ENCODE data around the gene TACR1. TPM values are rescaled to one million over a fixed set of nuclear protein-coding genes. Genes with fewer than 3 reads are reported as not detected.

TACR1 gene
- total and polyA plus RNA-seq, 2 donors from 2014 or later, result 0.49 to 5.1 TPM

DNA sequence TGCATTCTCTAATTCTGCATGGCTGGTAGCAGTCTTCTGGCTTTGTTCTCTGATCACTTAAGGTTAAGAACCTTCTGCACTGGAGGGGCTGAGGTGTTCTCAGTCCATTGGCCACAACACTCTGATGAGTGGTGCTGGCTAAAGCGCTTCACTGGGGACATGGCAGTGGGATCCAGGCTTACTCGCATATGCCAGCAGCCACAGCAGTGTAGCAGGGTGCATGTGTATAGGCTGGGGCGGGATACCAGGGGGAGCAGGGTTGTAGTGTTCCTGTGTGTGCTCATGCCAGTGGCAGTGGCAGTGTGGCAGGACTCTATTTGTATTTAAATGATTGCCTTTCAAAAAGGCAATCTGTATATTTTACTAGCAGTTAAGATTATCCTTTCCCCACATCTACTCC is 11.1 kb upstream of the TACR1 start:
- H3K27ac ChIP-seq (ENCODE audit: low read depth in 2 of 2, low read length in 2 of 2), result no peak overlapping the region

DNA sequence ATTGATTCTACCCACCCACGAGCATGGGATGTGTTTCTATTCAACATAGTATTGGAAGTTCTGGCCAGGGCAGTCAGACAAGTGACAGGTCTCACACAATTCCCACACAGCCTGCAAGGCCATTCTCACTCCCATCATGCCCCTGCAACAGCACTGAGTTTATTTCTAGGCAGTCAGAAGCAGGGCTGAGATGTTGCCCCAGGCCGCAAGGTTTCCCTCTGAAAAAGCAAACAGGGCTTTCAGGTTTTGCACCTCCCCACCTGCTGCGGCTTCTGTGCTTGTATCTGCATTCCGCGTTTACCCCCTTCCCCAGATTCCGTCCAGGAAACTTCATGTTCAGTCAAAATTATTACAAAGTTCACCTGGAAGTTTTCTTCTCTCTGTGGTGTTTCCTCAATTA is 9.4 kb upstream of the TACR1 start:
- H3K9me3 ChIP-seq (ENCODE audit: control insufficient read depth in 2 of 3, insufficient read depth in 1 of 3, low read length in 3 of 3), result no peaks in the 10 kb centered on the region

More for the DNA sequence above, 11.1 kb upstream of the TACR1 start:
- intact Hi-C loops (cut with DNase I), result no loop called here
- Histone ChIP-seq H3K36me3 (ENCODE audit: control insufficient read depth in 2 of 3, insufficient read depth in 3 of 3, low read length in 3 of 3) (no peaks in the 10 kb centered on the region), H3K9ac (ENCODE audit: low read length in 3 of 3) (no peak overlapping the region), H3K4me3 (ENCODE audit: low read length in 3 of 3) (no peak overlapping the region), H3K4me1 (ENCODE audit: control insufficient read depth in 2 of 3, insufficient read depth in 2 of 3, low read depth in 1 of 3, low read length in 3 of 3) (no peaks in the 10 kb centered on the region), H3K27me3 (ENCODE audit: control insufficient read depth, insufficient read depth, low read length) (no peaks in the 10 kb centered on the region), H3K9me3 (ENCODE audit: control insufficient read depth in 2 of 3, insufficient read depth in 1 of 3, low read length in 3 of 3) (no peaks in the 10 kb centered on the region)
- no peak for DNase-seq
- no peak for FAIRE-seq
- TF ChIP-seq CTCF (IDR thresholded peaks at IDR 0.05; ENCODE audit: borderline replicate concordance, extremely low read depth, insufficient read depth), result no peak

DNA sequence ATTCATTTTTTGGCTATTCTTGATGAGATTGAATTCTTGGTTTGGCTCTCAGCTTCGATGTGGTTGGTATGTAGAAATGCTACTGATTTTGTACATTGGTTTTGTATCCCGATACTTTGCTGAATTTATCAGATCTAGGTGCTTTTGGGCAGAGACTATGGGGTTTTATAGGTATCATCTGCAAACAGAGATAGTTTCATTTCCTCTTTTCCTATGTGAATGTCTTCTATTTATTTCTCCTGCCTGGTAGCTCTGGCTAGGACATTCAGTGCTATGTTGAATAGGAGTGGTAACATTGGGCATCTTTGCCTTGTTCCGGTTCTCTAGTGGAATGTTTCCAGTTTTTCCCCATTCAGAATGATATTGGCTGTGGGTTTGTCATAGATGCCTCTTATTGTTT is 5.5 kb upstream of the TACR1 start:
- peaks cover 0 to 7% (median 0%) of the 10 kb centered on the region in 3 donors for H3K4me1 ChIP-seq (ENCODE audit: control insufficient read depth in 2 of 3, insufficient read depth in 2 of 3, low read depth in 1 of 3, low read length in 3 of 3)
- H3K36me3 ChIP-seq (ENCODE audit: control insufficient read depth in 2 of 3, insufficient read depth in 3 of 3, low read length in 3 of 3), result no peaks in the 10 kb centered on the region
- intact Hi-C loops (cut with DNase I), result no loop called here
- H3K9me3 ChIP-seq (ENCODE audit: control insufficient read depth in 2 of 3, insufficient read depth in 1 of 3, low read length in 3 of 3), result peaks cover 0 to 5% (median 0%) of the 10 kb centered on the region in 3 donors
- peaks cover 4% of the 10 kb centered on the region for H3K27me3 ChIP-seq (ENCODE audit: control insufficient read depth, insufficient read depth, low read length)
- H3K4me3 ChIP-seq (ENCODE audit: low read length in 3 of 3), result no peak overlapping the region
- no peak overlapping the region for H3K9ac ChIP-seq (ENCODE audit: low read length in 3 of 3)
- H3K27ac ChIP-seq (ENCODE audit: low read depth in 2 of 2, low read length in 2 of 2), result no peak overlapping the region
- TF ChIP-seq CTCF (IDR thresholded peaks at IDR 0.05; ENCODE audit: borderline replicate concordance, extremely low read depth, insufficient read depth), result no peak
- no peak for FAIRE-seq
- no peak for DNase-seq

More for the DNA sequence above, 9.4 kb upstream of the TACR1 start:
- intact Hi-C loops (cut with DNase I), result no loop called here
- Histone ChIP-seq H3K4me3 (ENCODE audit: low read length in 3 of 3) (no peak overlapping the region), H3K4me1 (ENCODE audit: control insufficient read depth in 2 of 3, insufficient read depth in 2 of 3, low read depth in 1 of 3, low read length in 3 of 3) (no peaks in the 10 kb centered on the region), H3K27me3 (ENCODE audit: control insufficient read depth, insufficient read depth, low read length) (no peaks in the 10 kb centered on the region), H3K9ac (ENCODE audit: low read length in 3 of 3) (no peak overlapping the region), H3K36me3 (ENCODE audit: control insufficient read depth in 2 of 3, insufficient read depth in 3 of 3, low read length in 3 of 3) (no peaks in the 10 kb centered on the region), H3K27ac (ENCODE audit: low read depth in 2 of 2, low read length in 2 of 2) (no peak overlapping the region)
- no peak for FAIRE-seq
- TF ChIP-seq CTCF (IDR thresholded peaks at IDR 0.05; ENCODE audit: borderline replicate concordance, extremely low read depth, insufficient read depth), result no peak
- peak in 2 of 5 donors; percentile 20 to 31 for DNase-seq

GRCh38 chr2:75202359-75202758 is 3.0 kb upstream of the TACR1 start:
- no peak for DNase-seq
- Histone ChIP-seq H3K9me3 (ENCODE audit: control insufficient read depth in 2 of 3, insufficient read depth in 1 of 3, low read length in 3 of 3) (peaks cover 0 to 5% (median 0%) of the 10 kb centered on the region in 3 donors), H3K27me3 (ENCODE audit: control insufficient read depth, insufficient read depth, low read length) (peaks cover 10% of the 10 kb centered on the region), H3K9ac (ENCODE audit: low read length in 3 of 3) (no peak overlapping the region), H3K27ac (ENCODE audit: low read depth in 2 of 2, low read length in 2 of 2) (no peak overlapping the region), H3K4me1 (ENCODE audit: control insufficient read depth in 2 of 3, insufficient read depth in 2 of 3, low read depth in 1 of 3, low read length in 3 of 3) (peaks cover 0 to 15% (median 0%) of the 10 kb centered on the region in 3 donors), H3K4me3 (ENCODE audit: low read length in 3 of 3) (no peak overlapping the region), H3K36me3 (ENCODE audit: control insufficient read depth in 2 of 3, insufficient read depth in 3 of 3, low read length in 3 of 3) (no peaks in the 10 kb centered on the region)
- no peak for TF ChIP-seq CTCF (IDR thresholded peaks at IDR 0.05; ENCODE audit: borderline replicate concordance, extremely low read depth, insufficient read depth)
- FAIRE-seq, result no peak
- intact Hi-C loops (cut with DNase I), result no loop called here

All from kidney (tissue), 14 donors.